ENCODE measurements around the gene MEF2C.

The MEF2C gene

GRCh38 chr5:88688156-88688983 is 194.6 kb downstream of the MEF2C start:
- no peak for DNase-seq (ENCODE audit: low spot score)

- peak; percentile 67 for DNase-seq (ENCODE audit: low spot score)
Observed at GRCh38 chr5:88687373-88687911, 195.5 kb downstream of the MEF2C start.

GRCh38 chr5:88686726-88687125 is 196.3 kb downstream of the MEF2C start:
- no peak for DNase-seq (ENCODE audit: low spot score)

- DNase-seq (ENCODE audit: low spot score), result no peak
Observed at GRCh38 chr5:88685591-88686541, 197.1 kb downstream of the MEF2C start.

- DNase-seq (ENCODE audit: low spot score), result peak; percentile 90
Observed at GRCh38 chr5:88683506-88684135, 199.4 kb downstream of the MEF2C start.

- DNase-seq (ENCODE audit: low spot score), result no peak
Observed at GRCh38 chr5:88682881-88683361, 200.1 kb downstream of the MEF2C start.

GRCh38 chr5:88682131-88682530 is 200.9 kb downstream of the MEF2C start:
- DNase-seq (ENCODE audit: low spot score), result no peak

- no peak for DNase-seq (ENCODE audit: low spot score)
Observed at GRCh38 chr5:88681211-88681803, 201.7 kb downstream of the MEF2C start.

- DNase-seq (ENCODE audit: low spot score), result peak; percentile 83
Observed at GRCh38 chr5:88680253-88681132, 202.5 kb downstream of the MEF2C start.

GRCh38 chr5:88679638-88680037 is 203.3 kb downstream of the MEF2C start:
- no peak for DNase-seq (ENCODE audit: low spot score)

GRCh38 chr5:88678770-88679381 is 204.1 kb downstream of the MEF2C start:
- no peak for DNase-seq (ENCODE audit: low spot score)

GRCh38 chr5:88677943-88678769 is 204.8 kb downstream of the MEF2C start:
- DNase-seq (ENCODE audit: low spot score), result no peak

- DNase-seq (ENCODE audit: low spot score), result no peak
Observed at GRCh38 chr5:88677376-88677895, 205.5 kb downstream of the MEF2C start.

GRCh38 chr5:88676637-88677375 is 206.2 kb downstream of the MEF2C start:
- no peak for DNase-seq (ENCODE audit: low spot score)

- peak; percentile 90 for DNase-seq (ENCODE audit: low spot score)
Observed at GRCh38 chr5:88675708-88676636, 207.0 kb downstream of the MEF2C start.

GRCh38 chr5:88675168-88675707 is 207.7 kb downstream of the MEF2C start:
- no peak for DNase-seq (ENCODE audit: low spot score)

Measured in Ammon's horn (tissue), 1 donor.